Measurements from ENCODE around the gene CFAP77. TPM values are rescaled to one million over a fixed set of nuclear protein-coding genes. Genes with fewer than 3 reads are reported as not detected.

CFAP77 gene
- total and polyA plus RNA-seq, 2 of the 4 experiments (the other 2 are of a cell fraction), result not detected

- Histone ChIP-seq H2AK5ac (ENCODE audit: low read depth, low read length) (no peak overlapping the region), H3K4me2 (ENCODE audit: low read depth, low read length) (no peak overlapping the region), H3K56ac (ENCODE audit: extremely low read depth, insufficient read depth, low read length) (no peak overlapping the region), H4K8ac (ENCODE audit: low read depth in 2 of 2, low read length in 2 of 2) (no peak overlapping the region), H2AFZ (replicated peaks; ENCODE audit: low read length, poor library complexity) (no peak overlapping the region), H3K4me1 (ENCODE audit: control insufficient read depth, insufficient read depth, low read length) (no peaks in the 10 kb centered on the region), H2BK15ac (ENCODE audit: low read depth, low read length) (no peak overlapping the region), H4K91ac (ENCODE audit: insufficient read depth, low read depth, low read length) (no peak overlapping the region), H2AK9ac (replicated peaks; ENCODE audit: low read depth, low read length, poor library complexity) (no peak overlapping the region), H3K14ac (replicated peaks; ENCODE audit: low read depth, low read length) (no peak overlapping the region), H3K27ac (ENCODE audit: insufficient read depth, low read length) (no peak overlapping the region), H3K79me1 (ENCODE audit: low read depth in 1 of 2, low read length in 2 of 2) (no peaks in the 10 kb centered on the region), H2BK5ac (ENCODE audit: low read depth, low read length, poor library complexity, severe bottlenecking) (no peak overlapping the region), H3K9me3 (ENCODE audit: control insufficient read depth, insufficient read depth, low read length) (peaks cover 3% of the 10 kb centered on the region; the same call in 1 of the 2 replicates), H3K23ac (ENCODE audit: low read depth, low read length) (no peak overlapping the region), H3K4ac (ENCODE audit: low read depth, low read length) (no peak overlapping the region), H3K4me3 (ENCODE audit: insufficient read depth, low read depth, low read length) (no peak overlapping the region), H3K36me3 (ENCODE audit: control insufficient read depth, insufficient read depth, low read length) (no peaks in the 10 kb centered on the region), H3K27me3 (ENCODE audit: control insufficient read depth, insufficient read depth, low read length) (peaks cover 14% of the 10 kb centered on the region), H2BK20ac (ENCODE audit: low read depth, low read length) (no peak overlapping the region), H3K9ac (ENCODE audit: low read depth, low read length) (no peak overlapping the region), H2BK120ac (ENCODE audit: low read depth, low read length) (no peak overlapping the region), H3K9me1 (ENCODE audit: insufficient read depth, low read length) (no peaks in the 10 kb centered on the region), H3K18ac (ENCODE audit: low read depth, low read length) (no peak overlapping the region), H4K5ac (ENCODE audit: low read depth, low read length) (no peak overlapping the region), H4K20me1 (ENCODE audit: insufficient read depth, low read length) (no peaks in the 10 kb centered on the region)
- ATAC-seq (ENCODE audit: low read depth) (no peak), DNase-seq (no peak)
- WGBS, 2 experiments (ENCODE audit: extremely low coverage in 2 of 2, insufficient read length in 1 of 2), result 40% methylated on average over 1 of the region's 7 CpGs; no CpG with 5 or more reads in 1 of the 2 experiments
- BruUV-seq (replicated peaks), result no TSS peak
- dilution Hi-C loops (cut with HindIII; ENCODE audit: low sequenced_read_pairs, unreplicated experiment) (no loop called here), in situ Hi-C loops (cut with MboI; ENCODE audit: low sequenced_read_pairs) (no loop called here), intact Hi-C loops (cut with micrococcal nuclease) (no loop called here)
- ChIA-PET POLR2A (ENCODE audit: unreplicated experiment) (no interaction called here), CTCF (no interaction called here)
- TF ChIP-seq SMC3 (IDR thresholded peaks at IDR 0.05; ENCODE audit: low read depth, low read length), result no peak
- no peak for TF ChIP-seq ELK1 (IDR thresholded peaks at IDR 0.05; ENCODE audit: borderline replicate concordance, low read depth, low read length)
- no peak for TF ChIP-seq USF2 (IDR thresholded peaks at IDR 0.05; ENCODE audit: low read depth, low read length)
- TF ChIP-seq POLR2A (IDR thresholded peaks at IDR 0.05; ENCODE audit: low read depth, low read length), result no peak
- TF ChIP-seq RFX5 (IDR thresholded peaks at IDR 0.05; ENCODE audit: low read depth, low read length), result no peak
- no peak for TF ChIP-seq MAZ (IDR thresholded peaks at IDR 0.05; ENCODE audit: borderline replicate concordance, low read depth, low read length)
- TF ChIP-seq MAFK (IDR thresholded peaks at IDR 0.05; ENCODE audit: low read depth, low read length), result no peak
- TF ChIP-seq BHLHE40 (IDR thresholded peaks at IDR 0.05; ENCODE audit: low read depth, low read length), result no peak
- TF ChIP-seq CTCF (conservative IDR thresholded peaks at IDR 0.05; ENCODE audit: low read depth, low read length), result no peak
- no peak for TF ChIP-seq CHD1 (IDR thresholded peaks at IDR 0.05; ENCODE audit: low read depth, low read length)
- no peak for TF ChIP-seq RAD21 (IDR thresholded peaks at IDR 0.05; ENCODE audit: low read length)
- TF ChIP-seq NFE2L2 (IDR thresholded peaks at IDR 0.05; ENCODE audit: low read depth, low read length), result no peak
- TF ChIP-seq MXI1 (IDR thresholded peaks at IDR 0.05; ENCODE audit: borderline replicate concordance, low read depth, low read length), result no peak
- no peak for TF ChIP-seq RCOR1 (IDR thresholded peaks at IDR 0.05; ENCODE audit: insufficient replicate concordance, low read length)
- TF ChIP-seq FOS (IDR thresholded peaks at IDR 0.05; ENCODE audit: low read depth, low read length), result no peak
These were observed 129.1 kb downstream of the CFAP77 start for GRCh38 chr9:132539096-132539495.
